NCI-H2029 treated with DMSO at 0.1 percent for 48 hours (cell line): ENCODE data around the gene GRIP2.
A peak's percentile ranks its signal among the peaks of the same experiment; 100 is the strongest.
"Not testable (repeated sequence)": the region's sequence is repeated elsewhere in the genome, so short reads cannot be mapped to it uniquely, and the experiment has no call there.

ENCODE experiments used
- DNase-seq: peaks from one replicate; lab custom pipeline; 2025; lab: John Stamatoyannopoulos, UW

The GRIP2 gene

GRCh38 chr3:14520149-14520548 is 20.0 kb downstream of the GRIP2 start:
- no peak for DNase-seq

GRCh38 chr3:14519406-14519805 is 20.7 kb downstream of the GRIP2 start:
- no peak for DNase-seq

DNA sequence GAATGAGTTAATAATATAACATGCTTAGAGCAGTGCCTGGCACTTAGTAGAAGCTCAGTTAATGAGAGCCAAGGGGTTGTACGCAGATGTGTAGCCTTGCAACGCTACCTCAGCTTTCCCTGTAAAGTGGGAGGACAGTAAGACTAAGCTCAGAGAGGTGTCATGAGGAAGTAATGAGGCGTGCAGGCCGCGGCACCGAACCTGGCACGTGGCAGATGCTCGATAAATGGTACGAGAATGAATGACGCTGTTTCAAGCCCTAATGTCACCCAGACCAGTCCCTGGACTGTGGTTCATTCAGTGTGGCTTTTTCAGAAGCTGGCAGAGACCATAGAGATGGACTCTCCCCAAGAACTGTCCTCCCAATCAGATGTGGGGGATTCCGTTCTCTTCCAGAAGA is 21.2 kb downstream of the GRIP2 start:
- DNase-seq: no peak

DNA sequence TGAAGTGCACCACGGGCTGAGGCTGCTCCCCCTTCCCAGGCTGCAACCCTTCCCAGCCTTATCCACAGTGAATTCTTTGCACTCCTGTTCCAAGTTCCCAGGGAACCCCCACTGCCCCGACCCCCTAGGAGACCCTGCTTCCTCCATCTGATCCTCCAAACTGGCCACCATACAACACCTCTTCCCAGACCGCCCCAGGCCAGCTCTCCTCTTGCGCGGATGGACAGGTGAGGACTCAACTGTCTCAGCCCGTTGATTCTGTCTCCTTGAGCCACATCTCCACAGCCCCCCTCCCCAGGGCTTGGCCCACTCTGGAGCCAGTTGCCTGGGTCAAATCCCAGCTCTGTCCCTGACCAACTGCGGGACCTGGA is 21.7 kb downstream of the GRIP2 start:
- DNase-seq: no peak

GRCh38 chr3:14517601-14518431 is 22.3 kb downstream of the GRIP2 start:
- no peak for DNase-seq

DNA sequence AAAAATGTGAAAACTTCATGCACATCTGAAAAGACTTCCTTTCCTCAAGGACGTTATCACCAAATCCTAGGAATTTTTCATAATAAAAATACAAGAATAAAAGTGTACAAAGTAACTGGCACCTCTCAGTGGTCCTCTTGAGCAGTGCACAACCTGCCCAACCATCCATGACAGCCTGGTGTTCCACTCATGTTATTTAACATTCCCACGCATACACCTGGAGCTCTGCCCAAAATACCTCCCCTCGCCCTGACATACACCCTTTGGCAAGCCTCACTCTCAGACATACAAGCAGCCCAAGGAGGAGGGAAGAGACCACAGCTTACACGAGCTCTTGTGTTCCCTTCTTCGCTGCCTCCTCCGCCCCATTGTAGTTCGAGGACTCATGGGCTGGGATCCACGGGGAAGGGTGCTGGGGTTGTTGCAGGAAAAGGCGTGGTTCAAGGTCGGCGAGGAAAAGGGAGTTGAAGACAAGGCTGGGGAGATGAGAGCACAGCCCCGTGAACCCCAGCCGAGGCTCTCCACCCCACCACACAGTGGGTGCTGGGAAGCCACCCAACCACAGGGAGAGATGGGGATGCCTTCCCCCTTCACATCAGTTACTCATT is 23.3 kb downstream of the GRIP2 start:
- no peak for DNase-seq

DNA sequence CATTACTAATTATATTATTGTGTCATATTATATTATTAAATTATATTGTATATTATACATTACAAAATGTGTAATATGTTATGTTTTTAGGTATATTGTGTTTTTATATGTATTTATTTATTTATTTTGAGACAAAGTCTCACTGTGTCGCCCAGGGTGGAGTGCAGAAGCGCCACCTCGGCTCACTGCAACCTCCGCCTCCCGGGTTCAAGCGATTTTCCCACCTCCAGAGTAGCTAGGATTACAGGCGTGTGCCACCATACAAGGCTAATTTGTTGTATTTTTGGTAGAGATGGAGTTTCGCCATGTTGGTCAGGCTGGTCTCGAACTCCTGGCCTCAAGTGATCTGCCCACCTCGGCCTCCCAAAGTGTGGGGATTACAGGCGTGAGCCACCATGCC is 24.6 kb downstream of the GRIP2 start:
- not testable (repeated sequence) for DNase-seq

DNA sequence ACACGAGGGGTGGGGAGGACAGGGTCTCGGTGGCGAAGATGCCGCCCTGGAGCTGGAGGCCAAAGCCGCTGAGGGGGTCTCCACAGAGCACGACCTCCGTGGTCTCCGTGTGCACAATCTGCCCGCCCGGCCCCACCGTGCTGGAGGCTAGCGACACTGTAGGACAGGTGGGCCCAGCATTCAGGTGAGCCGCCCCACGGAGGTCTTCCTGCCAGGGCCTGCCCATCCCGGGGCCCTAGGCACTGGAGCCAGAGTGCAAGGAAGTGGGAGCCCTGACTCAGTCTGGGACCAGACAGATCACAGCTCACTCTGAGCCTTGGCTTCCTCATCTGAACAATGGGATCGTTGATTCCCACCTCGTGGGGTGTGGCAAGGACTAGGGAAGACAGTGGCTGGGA is 25.8 kb downstream of the GRIP2 start:
- DNase-seq: no peak

DNA sequence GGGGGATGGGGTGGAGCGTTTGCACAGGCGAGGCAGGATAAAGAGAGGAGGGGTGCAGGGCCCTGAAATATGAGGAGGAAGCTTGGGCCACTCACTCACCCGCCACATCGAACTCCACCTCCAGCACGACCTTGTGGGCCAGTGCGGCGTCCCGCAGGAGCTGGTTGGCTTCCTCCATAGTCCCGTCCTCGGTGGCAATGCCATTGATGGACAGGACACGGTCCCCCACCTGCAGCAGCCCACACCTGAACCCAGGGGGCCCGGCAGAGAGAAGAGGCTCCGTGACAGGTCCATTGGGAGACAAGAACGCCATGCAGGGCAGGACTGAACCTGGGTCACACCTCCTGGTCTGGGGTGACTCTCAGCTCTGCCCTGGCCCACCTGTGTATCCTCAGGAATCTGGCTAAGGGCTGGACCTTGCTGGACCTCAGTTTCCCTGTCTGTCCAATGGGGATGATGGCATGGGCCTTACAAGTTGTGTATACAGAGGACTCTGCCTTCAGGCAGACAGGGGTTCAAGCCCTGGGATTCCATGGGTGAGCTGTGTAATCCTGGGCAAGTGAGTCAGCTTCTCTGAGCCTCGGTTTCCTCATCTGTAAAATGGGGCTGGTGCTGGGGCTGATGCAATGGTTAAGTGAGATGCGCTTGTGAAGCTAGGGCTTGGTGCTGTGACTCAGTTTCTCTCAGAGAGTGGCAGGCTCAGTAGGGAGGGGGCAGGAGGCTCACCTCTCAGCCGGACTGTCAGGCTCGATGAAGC is 26.4 kb downstream of the GRIP2 start:
- DNase-seq: no peak

DNA sequence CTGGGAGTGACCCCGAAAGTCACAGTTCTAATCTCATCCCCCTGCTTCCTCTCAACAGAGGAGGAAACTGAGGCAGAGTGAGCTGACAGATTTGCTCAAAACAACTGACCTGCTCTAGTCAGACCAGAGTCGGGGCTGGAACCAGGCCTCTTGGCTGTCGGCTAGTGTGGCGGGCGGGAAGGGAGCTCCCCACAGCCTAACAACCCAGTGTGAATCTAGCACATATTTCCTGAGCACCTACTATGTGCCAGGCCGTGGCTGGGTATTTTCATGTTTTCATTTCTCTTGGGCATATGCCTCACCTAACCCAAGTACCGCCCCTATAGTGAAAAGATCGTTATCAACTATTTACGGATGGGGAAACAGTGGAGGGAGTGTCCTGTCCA is 27.2 kb downstream of the GRIP2 start:
- no peak for DNase-seq

DNA sequence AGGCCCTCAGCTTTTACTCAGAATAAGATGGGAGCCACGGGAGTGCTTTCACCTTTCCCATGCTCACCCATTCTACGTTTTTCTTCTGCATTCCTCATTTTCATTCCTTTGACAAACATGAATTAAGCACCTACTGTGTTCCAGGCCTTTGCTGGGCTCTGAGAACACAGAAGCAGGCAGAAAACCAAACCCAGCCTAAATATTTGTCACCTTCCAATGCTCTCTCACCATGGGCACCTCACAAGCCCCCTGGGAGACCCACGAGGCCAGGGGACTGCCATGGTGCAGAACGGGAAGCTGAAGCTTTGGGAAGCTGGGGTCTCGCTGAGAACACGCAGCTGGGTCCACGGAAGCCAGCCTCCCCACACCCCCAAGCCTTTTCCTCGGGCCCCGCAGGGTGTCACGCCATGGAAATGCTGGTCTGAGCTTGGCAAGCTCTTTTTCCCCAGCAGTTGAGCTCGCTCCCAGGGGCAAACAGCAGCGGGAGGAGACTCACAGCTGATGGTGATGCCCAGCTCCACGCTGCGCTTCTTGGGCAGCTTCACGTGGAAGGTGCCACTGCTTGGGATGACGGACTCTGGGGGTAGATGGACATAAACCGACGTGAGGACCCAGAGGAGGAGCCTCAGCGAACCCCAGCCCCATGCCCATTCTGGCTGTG is 27.7 kb downstream of the GRIP2 start:
- no peak for DNase-seq

GRCh38 chr3:14511623-14512280 is 28.4 kb downstream of the GRIP2 start:
- no peak for DNase-seq

GRCh38 chr3:14510838-14511622 is 29.1 kb downstream of the GRIP2 start:
- DNase-seq: no peak

- no peak for DNase-seq
Measured at GRCh38 chr3:14509796-14510100, 30.4 kb downstream of the GRIP2 start.

- peak; percentile 41 for DNase-seq
Measured at GRCh38 chr3:14508966-14509795, 31.0 kb downstream of the GRIP2 start.

- no peak for DNase-seq
Measured at GRCh38 chr3:14508505-14508819, 31.7 kb downstream of the GRIP2 start.

DNA sequence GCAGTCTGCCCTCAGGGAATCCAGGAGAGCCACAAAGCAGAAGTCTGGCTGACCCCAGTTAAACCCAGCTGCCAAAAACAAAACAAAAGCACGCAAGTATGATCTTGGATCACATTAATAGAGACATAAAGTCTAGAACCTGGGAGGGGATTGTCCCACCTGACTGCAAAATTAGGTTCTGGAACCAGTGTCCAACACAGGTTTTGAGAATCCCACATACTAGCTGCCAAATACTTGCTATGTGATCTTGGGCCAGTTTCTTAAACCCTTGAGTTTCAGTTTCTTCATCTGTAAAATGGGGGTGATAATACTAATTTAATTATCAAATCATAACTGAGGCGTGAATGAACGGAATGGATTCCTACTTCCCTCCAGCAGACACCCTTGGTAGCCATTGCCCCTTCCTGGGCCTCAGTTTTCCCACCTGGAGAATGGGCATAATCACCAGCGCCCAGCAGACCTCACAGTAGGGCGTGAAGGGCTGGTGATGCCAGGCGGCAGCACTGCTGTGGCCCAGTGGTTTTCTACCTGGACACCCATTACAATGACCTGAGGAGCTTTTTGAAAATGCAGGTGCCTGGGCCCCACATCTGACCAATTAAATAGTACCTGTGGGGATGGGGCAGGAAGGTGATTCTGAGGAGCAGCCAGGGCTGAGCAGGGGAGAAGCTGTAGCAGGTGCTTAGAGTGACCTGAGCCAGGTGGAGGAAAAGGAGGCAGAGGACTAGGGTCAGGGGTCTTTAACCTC is 32.2 kb downstream of the GRIP2 start:
- no peak for DNase-seq

GRCh38 chr3:14507305-14507741 is 32.8 kb downstream of the GRIP2 start:
- DNase-seq: no peak

DNA sequence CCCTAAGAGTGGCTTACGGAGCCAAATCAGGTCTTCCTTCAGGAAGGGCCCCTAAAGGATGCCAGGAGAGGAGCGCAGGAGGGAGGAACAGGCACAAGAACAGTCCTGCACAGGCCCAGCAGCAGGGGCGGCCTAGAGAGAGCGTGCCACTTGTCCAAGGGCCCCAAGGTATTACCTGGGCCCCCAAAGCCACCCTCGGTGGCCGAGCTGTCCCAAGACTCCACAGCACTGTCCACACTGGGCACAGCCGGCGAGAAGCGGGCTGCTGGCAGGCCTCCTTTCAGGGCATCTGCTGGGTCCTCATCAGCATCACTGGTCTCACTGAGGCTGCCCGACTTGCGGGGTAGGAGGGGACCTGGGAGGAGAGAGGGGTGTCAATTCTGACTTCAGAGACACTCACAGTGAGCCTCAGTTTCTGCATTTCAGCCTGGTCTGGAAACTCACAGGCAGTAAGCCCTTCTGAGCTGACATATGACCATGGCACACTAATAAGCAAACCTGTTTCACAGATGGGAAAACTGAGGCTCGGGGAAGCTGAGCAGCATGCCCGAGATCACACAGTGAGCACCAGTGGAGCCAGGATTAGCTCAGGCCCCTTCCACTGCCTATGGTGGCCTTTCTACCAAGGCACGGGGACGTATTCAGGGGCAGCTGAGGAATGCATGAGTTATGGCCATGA is 33.4 kb downstream of the GRIP2 start:
- DNase-seq: no peak
